ENCODE measurements around the gene UBA1. TPM values are rescaled to one million over a fixed set of nuclear protein-coding genes. Genes with fewer than 3 reads are reported as not detected.

UBA1 gene
- total RNA-seq, 1 donor from 2014 or later, result 503 TPM

GRCh38 chrX:47218920-47219815 is 25.5 kb downstream of the UBA1 start:
- no peaks in the 10 kb centered on the region for H3K36me3 Mint-ChIP-seq (ENCODE audit: unreplicated experiment)
- peak overlapping the region; percentile 90 for H3K27ac Mint-ChIP-seq (ENCODE audit: unreplicated experiment)

GRCh38 chrX:47221756-47222155 is 28.1 kb downstream of the UBA1 start:
- Mint-ChIP-seq H3K27me3 (ENCODE audit: unreplicated experiment) (peaks cover 18% of the 10 kb centered on the region), H3K36me3 (ENCODE audit: unreplicated experiment) (no peaks in the 10 kb centered on the region), H3K27ac (ENCODE audit: unreplicated experiment) (no peak overlapping the region), H3K4me3 (ENCODE audit: unreplicated experiment) (no peak overlapping the region), H3K4me1 (ENCODE audit: low read depth, unreplicated experiment) (peaks cover 20% of the 10 kb centered on the region), H3K9me3 (ENCODE audit: unreplicated experiment) (peaks cover 18% of the 10 kb centered on the region)
- TF ChIP-seq CTCF (IDR thresholded peaks at IDR 0.05; ENCODE audit: partially characterized antibody, unreplicated experiment), result no peak
- no peak for DNase-seq

More at GRCh38 chrX:47218920-47219815, 25.5 kb downstream of the UBA1 start:
- H3K4me3 Mint-ChIP-seq (ENCODE audit: unreplicated experiment), result peak overlapping the region; percentile 98
- H3K27me3 Mint-ChIP-seq (ENCODE audit: unreplicated experiment), result peaks cover 21% of the 10 kb centered on the region
- peaks cover 16% of the 10 kb centered on the region for H3K9me3 Mint-ChIP-seq (ENCODE audit: unreplicated experiment)
- no peak for TF ChIP-seq CTCF (IDR thresholded peaks at IDR 0.05; ENCODE audit: partially characterized antibody, unreplicated experiment)
- H3K4me1 Mint-ChIP-seq (ENCODE audit: low read depth, unreplicated experiment), result peaks cover 29% of the 10 kb centered on the region
- DNase-seq, result peak; percentile 67

- no peaks in the 10 kb centered on the region for H3K36me3 Mint-ChIP-seq (ENCODE audit: unreplicated experiment)
- no peak overlapping the region for H3K27ac Mint-ChIP-seq (ENCODE audit: unreplicated experiment)
- H3K4me1 Mint-ChIP-seq (ENCODE audit: low read depth, unreplicated experiment), result peaks cover 17% of the 10 kb centered on the region
- peaks cover 12% of the 10 kb centered on the region for H3K9me3 Mint-ChIP-seq (ENCODE audit: unreplicated experiment)
- no peak for TF ChIP-seq CTCF (IDR thresholded peaks at IDR 0.05; ENCODE audit: partially characterized antibody, unreplicated experiment)
- peaks cover 11% of the 10 kb centered on the region for H3K27me3 Mint-ChIP-seq (ENCODE audit: unreplicated experiment)
- no peak overlapping the region for H3K4me3 Mint-ChIP-seq (ENCODE audit: unreplicated experiment)
- no peak for DNase-seq
These were observed 29.2 kb downstream of the UBA1 start for GRCh38 chrX:47222751-47223350.

- no peak for DNase-seq
- Mint-ChIP-seq H3K27me3 (ENCODE audit: unreplicated experiment) (peaks cover 9% of the 10 kb centered on the region), H3K4me1 (ENCODE audit: low read depth, unreplicated experiment) (peaks cover 17% of the 10 kb centered on the region), H3K9me3 (ENCODE audit: unreplicated experiment) (peaks cover 7% of the 10 kb centered on the region), H3K36me3 (ENCODE audit: unreplicated experiment) (no peaks in the 10 kb centered on the region), H3K27ac (ENCODE audit: unreplicated experiment) (no peak overlapping the region), H3K4me3 (ENCODE audit: unreplicated experiment) (no peak overlapping the region)
- TF ChIP-seq CTCF (IDR thresholded peaks at IDR 0.05; ENCODE audit: partially characterized antibody, unreplicated experiment), result no peak
These were observed 30.0 kb downstream of the UBA1 start for GRCh38 chrX:47223476-47224250.

Measured in glutamatergic neuron (in vitro differentiated cells).